A673 (cell line): ENCODE results near the gene UFSP2.

ENCODE experiments used
- EZH2 ChIP-seq: fragments of 200-600 bp; sonication (generic); IDR thresholded peaks from 2 replicates; pipeline ENCODE4 v1.6.1; 2017; ENCODE audit warnings: borderline replicate concordance, low read depth, mild to moderate bottlenecking, mixed read lengths, antibody characterized with exemption, low read length; ENCODE audit not compliant: poor library complexity, severe bottlenecking
- TF ChIP-seq, protein P1 (sequence below): fragments of 300-800, 200-600 bp; sonication (generic); conservative IDR thresholded peaks from 2 replicates; pipeline ENCODE4 v1.5.1; 2017; ENCODE audit warnings: low read depth, mild to moderate bottlenecking, antibody characterized with exemption, low read length, moderate library complexity, mixed read lengths

DNA sequence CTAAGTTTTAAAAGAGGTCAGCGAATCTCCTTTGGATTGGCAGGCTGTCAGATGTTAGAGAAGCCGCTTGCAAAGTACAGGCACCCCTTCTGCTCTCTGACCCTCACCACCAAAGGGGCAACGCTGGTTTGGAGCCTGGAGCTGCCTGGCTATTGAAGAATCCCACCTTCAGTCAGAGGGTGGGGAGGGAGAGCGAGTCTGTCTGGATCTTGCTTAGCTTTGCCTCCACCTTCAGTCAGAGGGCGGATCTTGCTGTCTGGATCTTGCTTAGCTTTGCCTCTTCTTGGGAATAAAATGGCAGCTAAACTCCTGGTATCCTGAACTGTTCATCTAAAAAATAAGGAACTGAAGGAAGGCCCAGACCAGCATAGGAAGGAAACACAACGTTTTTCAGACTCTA lies 38.4 kb upstream of the UFSP2 start:
- TF ChIP-seq, protein P1, sequence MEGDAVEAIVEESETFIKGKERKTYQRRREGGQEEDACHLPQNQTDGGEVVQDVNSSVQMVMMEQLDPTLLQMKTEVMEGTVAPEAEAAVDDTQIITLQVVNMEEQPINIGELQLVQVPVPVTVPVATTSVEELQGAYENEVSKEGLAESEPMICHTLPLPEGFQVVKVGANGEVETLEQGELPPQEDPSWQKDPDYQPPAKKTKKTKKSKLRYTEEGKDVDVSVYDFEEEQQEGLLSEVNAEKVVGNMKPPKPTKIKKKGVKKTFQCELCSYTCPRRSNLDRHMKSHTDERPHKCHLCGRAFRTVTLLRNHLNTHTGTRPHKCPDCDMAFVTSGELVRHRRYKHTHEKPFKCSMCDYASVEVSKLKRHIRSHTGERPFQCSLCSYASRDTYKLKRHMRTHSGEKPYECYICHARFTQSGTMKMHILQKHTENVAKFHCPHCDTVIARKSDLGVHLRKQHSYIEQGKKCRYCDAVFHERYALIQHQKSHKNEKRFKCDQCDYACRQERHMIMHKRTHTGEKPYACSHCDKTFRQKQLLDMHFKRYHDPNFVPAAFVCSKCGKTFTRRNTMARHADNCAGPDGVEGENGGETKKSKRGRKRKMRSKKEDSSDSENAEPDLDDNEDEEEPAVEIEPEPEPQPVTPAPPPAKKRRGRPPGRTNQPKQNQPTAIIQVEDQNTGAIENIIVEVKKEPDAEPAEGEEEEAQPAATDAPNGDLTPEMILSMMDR: no peak
- TF ChIP-seq EZH2: no peak
